ENCODE results near the gene FAM8A1. TPM values are rescaled to one million over a fixed set of nuclear protein-coding genes. Genes with fewer than 3 reads are reported as not detected.
A peak's percentile ranks its signal among the peaks of the same experiment; 100 is the strongest.

FAM8A1 gene
- total and polyA plus RNA-seq, 2 of the 13 experiments (the other 11 are each of a cell fraction or from before 2014, with no cell fraction given): 30.5 to 34.3 TPM

DNA sequence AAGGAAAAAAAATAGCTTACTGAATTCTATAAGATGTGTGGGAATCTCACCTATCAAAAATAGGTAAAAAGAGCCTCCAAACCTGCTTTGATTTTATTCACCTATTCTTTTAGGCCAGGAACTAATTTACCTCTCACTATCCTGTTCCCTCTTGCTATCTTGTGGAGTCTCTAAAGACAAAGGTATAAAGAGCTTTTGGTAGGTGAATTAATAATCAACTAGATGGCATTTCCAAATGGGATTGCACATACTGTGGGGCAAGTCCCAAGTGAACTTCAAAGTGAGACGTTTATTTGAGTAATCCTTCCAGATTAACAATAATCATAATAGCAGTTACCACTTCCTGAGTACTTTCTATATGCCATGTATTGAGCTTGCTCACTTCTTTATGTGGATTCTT, 2.8 kb downstream of the FAM8A1 start (continued):
- TF ChIP-seq, protein P1, sequence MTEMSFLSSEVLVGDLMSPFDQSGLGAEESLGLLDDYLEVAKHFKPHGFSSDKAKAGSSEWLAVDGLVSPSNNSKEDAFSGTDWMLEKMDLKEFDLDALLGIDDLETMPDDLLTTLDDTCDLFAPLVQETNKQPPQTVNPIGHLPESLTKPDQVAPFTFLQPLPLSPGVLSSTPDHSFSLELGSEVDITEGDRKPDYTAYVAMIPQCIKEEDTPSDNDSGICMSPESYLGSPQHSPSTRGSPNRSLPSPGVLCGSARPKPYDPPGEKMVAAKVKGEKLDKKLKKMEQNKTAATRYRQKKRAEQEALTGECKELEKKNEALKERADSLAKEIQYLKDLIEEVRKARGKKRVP (CRISPR knock-in tag; IDR thresholded peaks at IDR 0.05): no peak
- TF ChIP-seq KMT2B (CRISPR knock-in tag; IDR thresholded peaks at IDR 0.05) (no peak), SOX6 (IDR thresholded peaks at IDR 0.05) (no peak), SOX6 (CRISPR knock-in tag; IDR thresholded peaks at IDR 0.05) (peak; percentile 42; the same call in 1 of the 2 replicates), GATAD1 (CRISPR knock-in tag; IDR thresholded peaks at IDR 0.05) (no peak), ZNF234 (CRISPR knock-in tag; conservative IDR thresholded peaks at IDR 0.05) (no peak), ZNF607 (CRISPR knock-in tag; IDR thresholded peaks at IDR 0.05; ENCODE audit: borderline replicate concordance) (no peak), MAF1 (CRISPR knock-in tag; IDR thresholded peaks at IDR 0.05; ENCODE audit: borderline replicate concordance) (no peak), NONO (IDR thresholded peaks at IDR 0.05) (no peak), NONO (CRISPR knock-in tag; conservative IDR thresholded peaks at IDR 0.05) (no peak), CHD4 (IDR thresholded peaks at IDR 0.05; ENCODE audit: borderline replicate concordance, low read length) (no peak), SMYD3 (CRISPR knock-in tag; IDR thresholded peaks at IDR 0.05) (no peak), KAT7 (CRISPR knock-in tag; IDR thresholded peaks at IDR 0.05; ENCODE audit: borderline replicate concordance) (no peak), BRD4 (CRISPR knock-in tag; IDR thresholded peaks at IDR 0.05) (no peak), MIXL1 (CRISPR knock-in tag; IDR thresholded peaks at IDR 0.05) (peak; percentile 62; the same call in 1 of the 2 replicates), KDM5A (IDR thresholded peaks at IDR 0.05; ENCODE audit: borderline replicate concordance, low read length) (no peak), ZNF644 (CRISPR knock-in tag; IDR thresholded peaks at IDR 0.05; ENCODE audit: low read depth) (no peak), MTA3 (CRISPR knock-in tag; IDR thresholded peaks at IDR 0.05) (no peak), ESRRA (CRISPR knock-in tag; IDR thresholded peaks at IDR 0.05; ENCODE audit: low read depth) (no peak), ZNF598 (CRISPR knock-in tag; IDR thresholded peaks at IDR 0.05; ENCODE audit: borderline replicate concordance) (no peak), ZNF670 (CRISPR knock-in tag; IDR thresholded peaks at IDR 0.05; ENCODE audit: borderline replicate concordance) (no peak)
- TF ChIP-seq, protein P2, sequence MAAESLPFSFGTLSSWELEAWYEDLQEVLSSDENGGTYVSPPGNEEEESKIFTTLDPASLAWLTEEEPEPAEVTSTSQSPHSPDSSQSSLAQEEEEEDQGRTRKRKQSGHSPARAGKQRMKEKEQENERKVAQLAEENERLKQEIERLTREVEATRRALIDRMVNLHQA (CRISPR knock-in tag; IDR thresholded peaks at IDR 0.05): no peak
- TF ChIP-seq, protein P3, sequence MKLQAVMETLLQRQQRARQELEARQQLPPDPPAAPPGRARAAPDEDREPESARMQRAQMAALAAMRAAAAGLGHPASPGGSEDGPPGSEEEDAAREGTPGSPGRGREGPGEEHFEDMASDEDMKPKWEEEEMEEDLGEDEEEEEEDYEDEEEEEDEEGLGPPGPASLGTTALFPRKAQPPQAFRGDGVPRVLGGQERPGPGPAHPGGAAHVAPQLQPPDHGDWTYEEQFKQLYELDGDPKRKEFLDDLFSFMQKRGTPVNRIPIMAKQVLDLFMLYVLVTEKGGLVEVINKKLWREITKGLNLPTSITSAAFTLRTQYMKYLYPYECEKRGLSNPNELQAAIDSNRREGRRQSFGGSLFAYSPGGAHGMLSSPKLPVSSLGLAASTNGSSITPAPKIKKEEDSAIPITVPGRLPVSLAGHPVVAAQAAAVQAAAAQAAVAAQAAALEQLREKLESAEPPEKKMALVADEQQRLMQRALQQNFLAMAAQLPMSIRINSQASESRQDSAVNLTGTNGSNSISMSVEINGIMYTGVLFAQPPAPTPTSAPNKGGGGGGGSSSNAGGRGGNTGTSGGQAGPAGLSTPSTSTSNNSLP (IDR thresholded peaks at IDR 0.05; ENCODE audit: low read depth, low read length): peak; percentile 92
- TF ChIP-seq, protein P4, sequence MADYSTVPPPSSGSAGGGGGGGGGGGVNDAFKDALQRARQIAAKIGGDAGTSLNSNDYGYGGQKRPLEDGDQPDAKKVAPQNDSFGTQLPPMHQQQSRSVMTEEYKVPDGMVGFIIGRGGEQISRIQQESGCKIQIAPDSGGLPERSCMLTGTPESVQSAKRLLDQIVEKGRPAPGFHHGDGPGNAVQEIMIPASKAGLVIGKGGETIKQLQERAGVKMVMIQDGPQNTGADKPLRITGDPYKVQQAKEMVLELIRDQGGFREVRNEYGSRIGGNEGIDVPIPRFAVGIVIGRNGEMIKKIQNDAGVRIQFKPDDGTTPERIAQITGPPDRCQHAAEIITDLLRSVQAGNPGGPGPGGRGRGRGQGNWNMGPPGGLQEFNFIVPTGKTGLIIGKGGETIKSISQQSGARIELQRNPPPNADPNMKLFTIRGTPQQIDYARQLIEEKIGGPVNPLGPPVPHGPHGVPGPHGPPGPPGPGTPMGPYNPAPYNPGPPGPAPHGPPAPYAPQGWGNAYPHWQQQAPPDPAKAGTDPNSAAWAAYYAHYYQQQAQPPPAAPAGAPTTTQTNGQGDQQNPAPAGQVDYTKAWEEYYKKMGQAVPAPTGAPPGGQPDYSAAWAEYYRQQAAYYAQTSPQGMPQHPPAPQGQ (CRISPR knock-in tag; IDR thresholded peaks at IDR 0.05; ENCODE audit: borderline replicate concordance): no peak
- TF ChIP-seq, protein P5, sequence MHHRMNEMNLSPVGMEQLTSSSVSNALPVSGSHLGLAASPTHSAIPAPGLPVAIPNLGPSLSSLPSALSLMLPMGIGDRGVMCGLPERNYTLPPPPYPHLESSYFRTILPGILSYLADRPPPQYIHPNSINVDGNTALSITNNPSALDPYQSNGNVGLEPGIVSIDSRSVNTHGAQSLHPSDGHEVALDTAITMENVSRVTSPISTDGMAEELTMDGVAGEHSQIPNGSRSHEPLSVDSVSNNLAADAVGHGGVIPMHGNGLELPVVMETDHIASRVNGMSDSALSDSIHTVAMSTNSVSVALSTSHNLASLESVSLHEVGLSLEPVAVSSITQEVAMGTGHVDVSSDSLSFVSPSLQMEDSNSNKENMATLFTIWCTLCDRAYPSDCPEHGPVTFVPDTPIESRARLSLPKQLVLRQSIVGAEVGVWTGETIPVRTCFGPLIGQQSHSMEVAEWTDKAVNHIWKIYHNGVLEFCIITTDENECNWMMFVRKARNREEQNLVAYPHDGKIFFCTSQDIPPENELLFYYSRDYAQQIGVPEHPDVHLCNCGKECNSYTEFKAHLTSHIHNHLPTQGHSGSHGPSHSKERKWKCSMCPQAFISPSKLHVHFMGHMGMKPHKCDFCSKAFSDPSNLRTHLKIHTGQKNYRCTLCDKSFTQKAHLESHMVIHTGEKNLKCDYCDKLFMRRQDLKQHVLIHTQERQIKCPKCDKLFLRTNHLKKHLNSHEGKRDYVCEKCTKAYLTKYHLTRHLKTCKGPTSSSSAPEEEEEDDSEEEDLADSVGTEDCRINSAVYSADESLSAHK (CRISPR knock-in tag; IDR thresholded peaks at IDR 0.05; ENCODE audit: borderline replicate concordance): no peak
- TF ChIP-seq, protein P6, sequence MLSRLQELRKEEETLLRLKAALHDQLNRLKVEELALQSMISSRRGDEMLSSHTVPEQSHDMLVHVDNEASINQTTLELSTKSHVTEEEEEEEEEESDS (CRISPR knock-in tag; IDR thresholded peaks at IDR 0.05; ENCODE audit: borderline replicate concordance): no peak
